BJ (cell line): ENCODE measurements around the gene NEO1. TPM values are rescaled to one million over a fixed set of nuclear protein-coding genes. Genes with fewer than 3 reads are reported as not detected.

Experiments used
- CTCF ChIA-PET: fragments of 350-600 bp; formaldehyde crosslinking; extraction: SDS; loops from one replicate; lab custom pipeline; 2021; ENCODE audit warnings: antibody characterized with exemption, inconsistent platforms; lab: Yijun Ruan, JAX
- POLR2A ChIA-PET: fragments of 300-600 bp; sonication (Branson Sonifier 250); formaldehyde crosslinking; extraction: SDS; loops from one replicate; lab custom pipeline; 2021; ENCODE audit warnings: antibody characterized with exemption; lab: Charles Lee
- DNase-seq: peaks from one replicate; pipeline ENCODE4 v3.0.0-alpha.2; 2011; ENCODE audit warnings: low read depth
- H3K27me3 ChIP-seq: 2 replicates; pipeline ENCODE4 v1.6.0; 2011; ENCODE audit warnings: low read length; ENCODE audit not compliant: control insufficient read depth, insufficient read depth
- H3K36me3 ChIP-seq: 2 replicates; pipeline ENCODE4 v1.5.1; 2011; ENCODE audit warnings: low read length; ENCODE audit not compliant: control insufficient read depth, insufficient read depth
- H3K4me3 ChIP-seq: 2 replicates; pipeline ENCODE4 v1.5.1; 2011; ENCODE audit warnings: low read depth, mild to moderate bottlenecking, control low read depth, low read length
- CTCF ChIP-seq: IDR thresholded peaks from 2 replicates; pipeline ENCODE4 v1.5.1; 2011; ENCODE audit warnings: low read depth, mild to moderate bottlenecking, control low read depth, inconsistent platforms, low read length, moderate library complexity; ENCODE audit not compliant: insufficient read depth
- polyA plus RNA-seq: library from polyadenylated mRNA; depleted of rRNA; stranded (reverse); fragments of >200 nt; gene quantifications from 2 replicates; pipeline ENCODE4 v1.2.3, GENCODE V29; 2011

The NEO1 gene
- polyA plus RNA-seq, 1 experiment: 2.9 TPM

GRCh38 chr15:73168487-73168886 is 116.2 kb downstream of the NEO1 start:
- H3K36me3 ChIP-seq: no peaks in the 10 kb centered on the region
- ChIA-PET CTCF (no interaction called here), POLR2A (no interaction called here)
- no peak for DNase-seq
- no peak overlapping the region for H3K4me3 ChIP-seq
- H3K27me3 ChIP-seq: no peaks in the 10 kb centered on the region
- no peak for TF ChIP-seq CTCF

GRCh38 chr15:73171711-73172110 is 119.4 kb downstream of the NEO1 start:
- CTCF ChIA-PET: no interaction called here
- POLR2A ChIA-PET: no interaction called here
- TF ChIP-seq CTCF: no peak

GRCh38 chr15:73172508-73172907 is 120.2 kb downstream of the NEO1 start:
- ChIA-PET POLR2A (no interaction called here), CTCF (no interaction called here)
- TF ChIP-seq CTCF: no peak
- no peaks in the 10 kb centered on the region for H3K27me3 ChIP-seq
- H3K4me3 ChIP-seq: no peak overlapping the region
- H3K36me3 ChIP-seq: no peaks in the 10 kb centered on the region
- DNase-seq: no peak

More at GRCh38 chr15:73171711-73172110, 119.4 kb downstream of the NEO1 start:
- no peaks in the 10 kb centered on the region for H3K27me3 ChIP-seq
- H3K36me3 ChIP-seq: no peaks in the 10 kb centered on the region
- no peak for DNase-seq
- H3K4me3 ChIP-seq: no peak overlapping the region

- no peak for TF ChIP-seq CTCF
- CTCF ChIA-PET: interaction anchor here (0.7 kb wide), 1 partner anchor 105 kb away, joined by 3 read pairs; no protein-coding TSS in a partner anchor
- POLR2A ChIA-PET: no interaction called here
Measured at GRCh38 chr15:73174171-73174570, 121.9 kb downstream of the NEO1 start.

GRCh38 chr15:73175382-73175781 is 123.1 kb downstream of the NEO1 start:
- Histone ChIP-seq H3K36me3 (no peaks in the 10 kb centered on the region), H3K27me3 (no peaks in the 10 kb centered on the region), H3K4me3 (no peak overlapping the region)
- ChIA-PET POLR2A (no interaction called here), CTCF (no interaction called here)
- TF ChIP-seq CTCF: no peak
- no peak for DNase-seq

More at GRCh38 chr15:73174171-73174570, 121.9 kb downstream of the NEO1 start:
- no peaks in the 10 kb centered on the region for H3K27me3 ChIP-seq
- no peak for DNase-seq
- H3K36me3 ChIP-seq: no peaks in the 10 kb centered on the region
- no peak overlapping the region for H3K4me3 ChIP-seq
